Spleen (tissue), 11 donors: ENCODE data around the gene FRMD4B. TPM values are rescaled to one million over a fixed set of nuclear protein-coding genes. Genes with fewer than 3 reads are reported as not detected.

Source experiments
- DNase-seq: peaks from one replicate; pipeline ENCODE4 v3.0.0-alpha.2; 2020
- H3K27ac ChIP-seq, 8 donors: fragments of 200-600 bp; sonication (generic) in 7 of 8; 1 replicate in 4 of 8; 2 replicates in 4 of 8; pipeline versions ENCODE4 v1.5.0 to v1.8.0; 2016 to 2021; ENCODE audit warnings: inconsistent platforms in 4 of 8, mild to moderate bottlenecking in 4 of 8, moderate library complexity in 1 of 8
- H3K27me3 ChIP-seq, 7 donors: fragments of 200-600 bp; sonication (generic) in 6 of 7; replicated peaks in 1 of 7; 1 replicate in 4 of 7; 2 replicates in 3 of 7; pipeline versions ENCODE4 v1.5.0 to v1.8.0; 2016 to 2021; ENCODE audit warnings: inconsistent platforms in 3 of 7, mild to moderate bottlenecking in 1 of 7
- H3K36me3 ChIP-seq, 6 donors: fragments of 200-600 bp; sonication (generic) in 5 of 6; 1 replicate in 4 of 6; 2 replicates in 2 of 6; pipeline versions ENCODE4 v1.5.0 to v1.8.0; 2016 to 2021; ENCODE audit warnings: inconsistent platforms in 2 of 6
- H3K4me1 ChIP-seq, 6 donors: fragments of 200-600 bp; sonication (generic) in 5 of 6; 1 replicate in 3 of 6; 2 replicates in 3 of 6; pipeline versions ENCODE4 v1.5.0 to v1.8.0; 2016 to 2021; ENCODE audit warnings: inconsistent platforms in 3 of 6
- H3K4me3 ChIP-seq, 8 donors: fragments of 200-600 bp; sonication (generic) in 7 of 8; 1 replicate in 4 of 8; 2 replicates in 4 of 8; pipeline versions ENCODE4 v1.5.0 to v1.8.0; 2016 to 2021; ENCODE audit warnings: inconsistent platforms in 4 of 8, mild to moderate bottlenecking in 4 of 8, moderate library complexity in 2 of 8
- H3K9me3 ChIP-seq, 8 donors: fragments of 200-600 bp; sonication (generic) in 7 of 8; 1 replicate in 4 of 8; 2 replicates in 4 of 8; pipeline versions ENCODE4 v1.5.0 to v1.8.0; 2016 to 2021; ENCODE audit warnings: inconsistent platforms in 4 of 8
- CTCF ChIP-seq, 11 experiments: fragments of 200-600 bp in 7 of 11; fragments of 450-650 bp in 4 of 11; sonication (generic) in 4 of 11; IDR thresholded peaks in 8 of 11; conservative IDR thresholded peaks in 3 of 11; 1 replicate in 7 of 11; 2 replicates in 4 of 11; pipeline versions ENCODE4 v1.4.0 to v1.8.0; 2016 to 2021; ENCODE audit warnings: antibody characterized with exemption in 11 of 11, inconsistent platforms in 4 of 11, mild to moderate bottlenecking in 1 of 11
- POLR2A ChIP-seq, 3 donors: fragments of 450-650 bp; IDR thresholded peaks; one replicate each; pipeline ENCODE4 v1.5.1; 2017; ENCODE audit warnings: antibody characterized with exemption in 3 of 3, mild to moderate bottlenecking in 1 of 3
- POLR2AphosphoS5 ChIP-seq, 3 donors: sonication (generic); formaldehyde crosslinking; IDR thresholded peaks; one replicate each; pipeline ENCODE4 v1.5.1; 2017; ENCODE audit warnings: antibody characterized with exemption in 3 of 3
- WGBS, 5 donors: extraction: QIAGEN DNeasy Blood & Tissue Kit in 3 of 5; methylation state at CpG; one replicate each; pipeline versions ENCODE4 v1.1.5 to v1.1.7; 2013 to 2018; 5-methylcytosine and 5-hydroxymethylcytosine counted together
- intact Hi-C: fragments of 100-400 bp; cut with DNase I; formaldehyde crosslinking; loops from one replicate; pipeline ENCODE4 v1.15.0; 2023; ENCODE audit warnings: low total_unique reads
- polyA plus RNA-seq, 3 donors: library from polyadenylated mRNA; stranded (reverse); fragments of 200-250 nt; gene quantifications; one replicate each; pipeline ENCODE4 v1.2.1, GENCODE V29; 2013
- total RNA-seq, 7 donors: library from RNA; depleted of rRNA in 3 of 7; stranded (reverse); fragments of >200 nt in 3 of 7; fragmentation: NEBNext Ultra II Directional in 4 of 7; extraction: Animal tissue kit (Norgen Biotek cat#: 25700) in 4 of 7; gene quantifications; one replicate each; pipeline versions ENCODE4 v1.1.0 to v1.2.1, GENCODE V29; 2016 to 2021
- donor health status: healthy with polysubstance abuse.
- donor health status: DM: no; HTN: no; CAD: no; lungs with moderate emphysema.
- donor health status: DM: no; HTN: no; CAD: no.
- donor health status: Bipolar disorder and iron deficiency.
- donor health status: healthy.
- donor health status: DM: no; HTN: no; CAD: no.
- donor health status: DM: yes; HTN: yes; CAD: no.

FRMD4B gene
- total and polyA plus RNA-seq, 10 donors = 8.1 to 143 (median 112) TPM

- Histone ChIP-seq H3K27ac (no peak overlapping the region), H3K36me3 (peaks cover 0 to 23% (median 0%) of the 10 kb centered on the region in 6 donors), H3K4me3 (no peak overlapping the region), H3K9me3 (no peaks in the 10 kb centered on the region), H3K4me1 (peaks cover 0 to 8% (median 0%) of the 10 kb centered on the region in 6 donors), H3K27me3 (no peaks in the 10 kb centered on the region)
- WGBS, 5 donors = 81 to 91% (median 87%) methylated on average over 7 of the region's 7 CpGs
- no peak for DNase-seq
- TF ChIP-seq POLR2A (IDR thresholded peaks at IDR 0.05) = no peak
- TF ChIP-seq POLR2AphosphoS5 (IDR thresholded peaks at IDR 0.05) = no peak
- TF ChIP-seq CTCF (IDR thresholded peaks at IDR 0.05 in 8 of 11, conservative IDR thresholded peaks at IDR 0.05 in 3 of 11) = no peak
- intact Hi-C loops = no loop called here
These were observed 139.3 kb downstream of the FRMD4B start for GRCh38 chr3:69246612-69247011.

- H3K27ac ChIP-seq = no peak overlapping the region
- peaks cover 0 to 13% (median 3%) of the 10 kb centered on the region in 6 donors for H3K4me1 ChIP-seq
- no peaks in the 10 kb centered on the region for H3K9me3 ChIP-seq
- 91 to 96% (median 94%) methylated on average over 2 of the region's 2 CpGs for WGBS, 5 donors
- H3K4me3 ChIP-seq = no peak overlapping the region
- H3K27me3 ChIP-seq = no peaks in the 10 kb centered on the region
- peaks cover 0 to 39% (median 0%) of the 10 kb centered on the region in 6 donors for H3K36me3 ChIP-seq
- TF ChIP-seq CTCF (IDR thresholded peaks at IDR 0.05 in 8 of 11, conservative IDR thresholded peaks at IDR 0.05 in 3 of 11) (no peak), POLR2A (IDR thresholded peaks at IDR 0.05) (no peak), POLR2AphosphoS5 (IDR thresholded peaks at IDR 0.05) (no peak)
- no peak for DNase-seq
- intact Hi-C loops = no loop called here
These were observed 141.8 kb downstream of the FRMD4B start for GRCh38 chr3:69244039-69244438.

GRCh38 chr3:69241769-69242168 is 144.1 kb downstream of the FRMD4B start:
- Histone ChIP-seq H3K27me3 (no peaks in the 10 kb centered on the region), H3K4me1 (peaks cover 0 to 29% (median 18%) of the 10 kb centered on the region in 6 donors), H3K27ac (no peak overlapping the region), H3K4me3 (no peak overlapping the region), H3K36me3 (peaks cover 0 to 31% (median 0%) of the 10 kb centered on the region in 6 donors), H3K9me3 (no peaks in the 10 kb centered on the region)
- 91 to 97% (median 94%) methylated on average over 4 of the region's 4 CpGs for WGBS, 5 donors
- intact Hi-C loops = no loop called here
- no peak for DNase-seq
- TF ChIP-seq CTCF (IDR thresholded peaks at IDR 0.05 in 8 of 11, conservative IDR thresholded peaks at IDR 0.05 in 3 of 11) = no peak
- TF ChIP-seq POLR2AphosphoS5 (IDR thresholded peaks at IDR 0.05) = no peak
- TF ChIP-seq POLR2A (IDR thresholded peaks at IDR 0.05) = no peak

- H3K4me3 ChIP-seq = no peak overlapping the region
- H3K9me3 ChIP-seq = no peaks in the 10 kb centered on the region
- peaks cover 0 to 27% (median 0%) of the 10 kb centered on the region in 6 donors for H3K36me3 ChIP-seq
- TF ChIP-seq POLR2A (IDR thresholded peaks at IDR 0.05) (no peak), POLR2AphosphoS5 (IDR thresholded peaks at IDR 0.05) (no peak), CTCF (IDR thresholded peaks at IDR 0.05 in 8 of 11, conservative IDR thresholded peaks at IDR 0.05 in 3 of 11) (no peak)
- intact Hi-C loops = no loop called here
- DNase-seq = no peak
- 79 to 93% (median 82%) methylated on average over 9 to 10 of the region's 10 CpGs for WGBS, 5 donors
- H3K27ac ChIP-seq = peak overlapping the region in 1 of 8 donors; percentile 2
- no peaks in the 10 kb centered on the region for H3K27me3 ChIP-seq
- peaks cover 0 to 36% (median 26%) of the 10 kb centered on the region in 6 donors for H3K4me1 ChIP-seq
These were observed 145.0 kb downstream of the FRMD4B start for GRCh38 chr3:69240651-69241568.
